Activated gamma-delta T cell treated with anti-CD3 and anti-CD28 coated beads, Interleukin-2, amount 50 U/mL, for 16 hours (primary cell): Measurements from ENCODE around the gene SIAH2.

Experiments
- DNase-seq: peaks from one replicate; pipeline ENCODE4 v3.0.0-alpha.2; 2020; ENCODE audit warnings: low read depth

SIAH2 gene

GRCh38 chr3:150773616-150774192 lies 10.7 kb upstream of the SIAH2 start:
- no peak for DNase-seq

- DNase-seq, result no peak
Measured at GRCh38 chr3:150771600-150771999, 8.6 kb upstream of the SIAH2 start.

- no peak for DNase-seq
Measured at GRCh38 chr3:150770681-150771080, 7.7 kb upstream of the SIAH2 start.

- no peak for DNase-seq
Measured at GRCh38 chr3:150766742-150767141, 3.8 kb upstream of the SIAH2 start.

GRCh38 chr3:150765949-150766720 lies 3.2 kb upstream of the SIAH2 start:
- no peak for DNase-seq

GRCh38 chr3:150764967-150765366 lies 2.0 kb upstream of the SIAH2 start:
- DNase-seq, result no peak

- DNase-seq, result no peak
Measured at GRCh38 chr3:150764566-150764965, 1.6 kb upstream of the SIAH2 start.

GRCh38 chr3:150763841-150764483 lies 993 bp upstream of the SIAH2 start:
- DNase-seq, result peak; percentile 28

GRCh38 chr3:150762662-150763121 lies 277 bp downstream of the SIAH2 start:
- DNase-seq, result no peak

GRCh38 chr3:150761831-150762661 lies 923 bp downstream of the SIAH2 start:
- no peak for DNase-seq

GRCh38 chr3:150760431-150761200 lies 2.4 kb downstream of the SIAH2 start:
- DNase-seq, result peak; percentile 38

- DNase-seq, result no peak
Measured at GRCh38 chr3:150759947-150760346, 3.0 kb downstream of the SIAH2 start.

GRCh38 chr3:150759319-150759718 lies 3.6 kb downstream of the SIAH2 start:
- DNase-seq, result no peak

- no peak for DNase-seq
Measured at GRCh38 chr3:150757768-150758167, 5.2 kb downstream of the SIAH2 start.

- no peak for DNase-seq
Measured at GRCh38 chr3:150757364-150757763, 5.6 kb downstream of the SIAH2 start.

GRCh38 chr3:150756491-150757059 lies 6.4 kb downstream of the SIAH2 start:
- no peak for DNase-seq

GRCh38 chr3:150755902-150756301 lies 7.1 kb downstream of the SIAH2 start:
- DNase-seq, result no peak

- no peak for DNase-seq
Measured at GRCh38 chr3:150754896-150755295, 8.1 kb downstream of the SIAH2 start.

GRCh38 chr3:150751781-150752263 lies 11.1 kb downstream of the SIAH2 start:
- no peak for DNase-seq

- no peak for DNase-seq
Measured at GRCh38 chr3:150749255-150749654, 13.7 kb downstream of the SIAH2 start.

- DNase-seq, result no peak
Measured at GRCh38 chr3:150748684-150749047, 14.3 kb downstream of the SIAH2 start.
